Middle frontal gyrus (tissue), 1 donor: ENCODE data around the gene MPPED2.
"Not testable (repeated sequence)": the region's sequence is repeated elsewhere in the genome, so short reads cannot be mapped to it uniquely, and the experiment has no call there.

Source experiments
- DNase-seq: peaks from one replicate; pipeline ENCODE4 v3.0.0-alpha.2; 2015; ENCODE audit warnings: low spot score; ENCODE audit errors: extremely low spot score

MPPED2 gene

GRCh38 chr11:30579415-30580175 lies 6.6 kb downstream of the MPPED2 start:
- DNase-seq, result no peak

GRCh38 chr11:30578406-30578805 lies 7.7 kb downstream of the MPPED2 start:
- DNase-seq, result no peak

DNA sequence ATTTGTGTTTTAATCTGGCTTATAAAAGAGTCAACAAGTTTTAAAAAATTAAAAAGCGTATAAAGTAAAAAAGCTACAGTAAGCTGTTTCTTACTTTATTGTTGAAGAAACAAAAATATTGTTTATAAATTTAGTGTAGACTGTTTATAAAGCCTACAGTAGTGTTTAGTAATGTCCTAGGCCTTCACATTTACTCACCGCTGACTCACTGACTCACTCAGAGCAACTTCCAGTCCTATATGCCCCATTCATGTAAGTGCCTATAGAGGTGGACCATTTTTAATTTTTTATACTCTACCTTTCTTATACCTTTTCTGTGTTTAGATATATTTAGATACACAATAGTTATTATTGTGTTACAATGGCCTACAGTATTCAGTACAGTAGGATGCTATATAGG lies 12.2 kb downstream of the MPPED2 start:
- DNase-seq, result no peak

- no peak for DNase-seq
Observed at GRCh38 chr11:30568931-30569330, 17.2 kb downstream of the MPPED2 start.

GRCh38 chr11:30567644-30568043 lies 18.5 kb downstream of the MPPED2 start:
- no peak for DNase-seq

DNA sequence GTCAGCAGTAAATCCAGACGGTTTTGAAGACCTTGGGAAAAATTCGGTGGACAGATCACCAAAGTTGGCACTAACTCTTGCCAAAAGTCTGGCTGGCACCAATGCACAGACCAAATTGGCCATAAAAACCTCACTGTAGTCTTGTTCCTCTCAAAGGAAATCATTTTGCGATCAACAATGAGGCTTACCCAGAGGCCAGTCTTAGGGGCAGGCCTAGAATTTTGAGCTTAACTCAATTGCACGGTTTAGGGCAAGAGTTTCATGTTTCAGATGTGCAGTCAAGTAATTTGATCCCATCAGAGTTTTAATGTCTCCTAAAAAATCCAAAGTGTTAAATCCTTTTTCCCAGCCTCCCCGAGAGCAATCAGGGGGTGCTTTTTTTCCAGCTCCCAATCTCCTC lies 19.0 kb downstream of the MPPED2 start:
- DNase-seq, result no peak

DNA sequence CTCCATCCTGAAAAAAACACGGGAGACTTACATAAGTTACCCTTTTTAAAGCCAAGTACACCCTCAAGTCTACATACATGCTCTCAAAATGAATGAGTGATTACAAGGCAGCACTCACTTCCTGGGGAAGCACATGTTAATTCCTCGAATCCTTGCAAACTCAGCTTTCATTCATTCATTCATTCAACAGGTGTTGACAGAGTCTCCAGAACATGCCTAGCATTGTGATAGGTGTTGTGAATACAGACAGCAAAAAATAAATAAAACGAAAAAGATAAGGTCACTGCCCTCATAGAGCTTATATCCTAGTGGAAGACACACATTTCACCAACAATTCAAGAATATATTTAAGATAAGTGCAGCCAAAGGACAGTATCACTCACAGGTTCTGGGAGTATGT lies 19.7 kb downstream of the MPPED2 start:
- no peak for DNase-seq

GRCh38 chr11:30565027-30565426 lies 21.1 kb downstream of the MPPED2 start:
- DNase-seq, result no peak

DNA sequence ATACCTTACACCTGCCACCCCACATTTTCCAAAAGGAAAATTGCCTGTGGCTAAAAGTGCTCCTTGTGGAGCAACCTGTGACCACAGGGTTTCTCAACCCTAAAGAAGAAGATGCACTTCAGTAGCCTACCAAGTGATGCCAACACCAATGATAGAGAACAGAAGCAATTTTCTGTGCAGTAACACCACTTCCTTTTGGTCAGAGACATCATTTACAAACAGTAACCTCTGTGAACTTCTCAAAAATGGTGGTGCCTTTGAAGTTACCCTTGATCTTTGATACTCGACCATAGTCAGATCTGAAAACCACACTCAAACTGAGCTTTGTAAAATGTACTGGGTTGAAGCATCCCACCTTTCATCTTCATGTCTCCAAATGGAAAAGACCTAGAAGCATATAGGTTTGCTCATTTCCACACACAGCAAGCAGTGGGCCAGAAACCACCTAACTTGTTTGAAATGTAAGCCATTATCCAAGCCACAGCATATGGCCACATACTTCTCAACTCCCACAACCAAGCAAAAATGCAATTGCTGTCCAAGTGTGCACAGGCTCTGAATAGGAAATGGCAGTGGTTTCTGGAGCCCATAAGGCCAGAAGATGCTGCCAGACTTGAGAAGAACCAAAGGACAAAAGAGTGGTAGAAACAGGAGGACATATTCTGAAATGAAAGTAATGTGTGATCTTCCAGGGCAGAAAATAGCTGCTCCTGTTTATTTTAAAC lies 24.3 kb downstream of the MPPED2 start:
- DNase-seq, result no peak

DNA sequence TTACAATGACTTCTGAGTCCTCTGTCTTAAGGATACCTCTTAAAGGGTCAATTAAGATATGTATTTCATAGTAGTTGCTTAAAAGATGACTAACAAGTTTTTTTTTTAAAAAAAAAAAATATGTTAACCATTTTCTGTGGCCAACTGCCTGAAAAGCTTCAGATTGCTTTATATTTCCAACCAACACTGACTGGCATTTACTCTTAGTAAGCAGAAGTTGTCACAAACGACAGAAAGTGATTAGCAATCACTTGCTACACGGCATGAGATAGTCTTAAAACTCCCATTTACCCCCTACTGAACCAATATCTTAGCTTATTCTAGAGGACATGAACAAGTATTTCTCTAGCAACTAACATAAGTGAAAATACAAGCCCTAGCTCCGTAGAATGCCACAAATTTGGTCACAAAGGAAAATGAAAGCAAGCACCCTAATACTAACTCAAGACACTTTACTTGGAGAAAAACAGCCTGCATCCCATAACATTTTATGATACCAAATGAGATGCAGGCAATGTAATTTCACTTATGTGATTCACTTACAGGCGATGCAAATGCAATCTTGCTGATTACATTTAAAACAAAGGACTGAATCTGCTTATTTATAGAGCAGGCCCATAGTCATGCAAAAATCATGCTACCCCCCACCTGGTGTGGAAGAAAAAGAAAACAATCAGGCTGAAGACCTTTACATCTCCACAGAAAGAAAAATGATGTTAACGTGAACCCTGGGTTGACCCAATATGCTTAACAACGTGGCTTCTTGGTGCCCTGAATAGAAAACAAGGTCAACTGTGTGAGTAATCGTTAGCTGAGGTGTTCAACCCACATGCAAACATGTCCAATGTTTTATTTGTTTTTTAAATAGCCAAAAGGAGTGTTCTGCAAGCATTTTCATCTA lies 25.7 kb downstream of the MPPED2 start:
- DNase-seq, result no peak

- DNase-seq, result no peak
Observed at GRCh38 chr11:30559004-30559403, 27.1 kb downstream of the MPPED2 start.

- not testable (repeated sequence) for DNase-seq
Observed at GRCh38 chr11:30554587-30554986, 31.6 kb downstream of the MPPED2 start.

DNA sequence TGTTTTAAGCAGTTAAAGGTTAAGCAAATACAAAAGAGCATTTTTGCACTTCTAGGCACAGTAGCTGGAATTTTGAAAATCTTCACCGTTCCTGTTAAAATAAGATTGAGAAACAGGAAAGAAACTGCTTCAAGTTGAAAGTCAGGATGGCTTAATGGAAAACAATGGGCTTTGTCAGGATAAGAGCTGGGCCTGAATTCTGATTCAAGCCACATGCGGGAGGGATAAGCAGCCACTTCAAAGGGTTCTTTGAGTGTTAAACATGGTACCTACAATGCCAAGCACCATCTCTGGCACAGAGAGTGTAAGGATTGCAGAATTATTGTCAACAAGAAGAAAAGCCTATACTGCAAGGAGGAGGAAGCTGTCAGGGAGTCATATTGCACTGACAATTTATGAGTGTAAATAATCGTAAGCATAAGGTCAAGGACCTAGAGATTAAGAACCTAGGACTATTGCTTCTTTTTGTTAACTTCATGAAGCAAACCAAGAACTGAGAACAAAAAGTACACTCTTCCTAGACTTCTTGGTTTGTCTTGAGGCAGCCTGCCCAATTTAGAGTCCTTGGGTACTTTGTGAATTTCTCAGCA lies 32.5 kb downstream of the MPPED2 start:
- no peak for DNase-seq

- DNase-seq, result no peak
Observed at GRCh38 chr11:30552839-30553238, 33.3 kb downstream of the MPPED2 start.

GRCh38 chr11:30550022-30550542 lies 36.1 kb downstream of the MPPED2 start:
- DNase-seq, result no peak

DNA sequence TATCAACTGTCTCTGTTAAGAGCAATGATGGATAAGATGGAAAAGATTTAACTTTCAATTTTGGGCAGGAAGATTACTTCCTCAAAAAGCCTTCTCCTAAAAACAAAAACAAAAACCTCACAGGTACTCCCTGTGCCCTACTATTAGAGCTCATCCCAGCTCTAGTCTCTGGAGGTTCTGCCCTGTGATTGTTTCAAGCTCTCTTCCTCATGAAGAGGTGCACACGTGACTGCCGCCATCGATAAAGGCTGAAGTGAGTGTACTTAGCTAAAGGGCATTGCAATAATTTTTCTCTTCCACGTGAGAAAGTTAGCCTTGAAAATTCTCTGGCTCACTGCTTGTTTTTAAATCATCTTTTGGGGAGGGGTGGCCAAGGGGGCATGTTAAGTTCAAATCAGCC lies 36.6 kb downstream of the MPPED2 start:
- DNase-seq, result no peak

DNA sequence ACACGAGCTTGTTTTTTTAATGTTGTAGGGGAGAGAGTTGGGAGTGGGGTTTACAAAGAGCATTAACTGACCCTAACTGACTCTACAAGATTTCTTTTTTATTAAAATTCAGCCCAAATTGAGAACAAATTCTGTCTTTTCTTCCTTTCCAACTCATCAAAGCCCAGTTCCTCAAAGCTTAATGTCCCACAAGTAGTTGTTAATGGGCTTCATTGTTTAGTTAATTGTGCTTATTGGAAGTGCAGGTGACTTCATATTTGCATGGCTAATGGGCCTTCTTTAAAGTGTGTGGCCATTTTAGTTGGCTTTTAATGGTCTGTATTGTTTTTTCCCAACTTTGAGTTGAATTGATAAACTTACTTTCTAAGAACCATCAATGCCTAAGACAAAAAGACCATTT lies 39.8 kb downstream of the MPPED2 start:
- no peak for DNase-seq

DNA sequence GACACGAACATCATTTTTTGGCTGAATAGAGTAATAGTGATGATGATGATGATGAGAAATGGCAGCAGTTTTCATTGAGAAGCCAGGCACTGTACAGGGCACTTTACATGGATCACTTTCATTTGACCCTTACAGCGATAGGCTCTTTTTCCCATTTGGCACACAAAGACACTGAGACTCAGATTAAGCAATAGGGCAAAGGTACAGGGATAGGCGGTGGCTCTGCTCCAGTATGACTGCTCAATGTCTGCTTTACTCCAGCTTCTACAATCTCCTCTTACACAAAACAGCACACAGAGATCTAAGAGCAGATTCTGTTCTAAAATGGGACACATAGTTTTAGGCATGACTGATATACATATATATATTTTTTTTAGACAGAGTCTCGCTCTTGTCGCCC lies 40.6 kb downstream of the MPPED2 start:
- DNase-seq, result no peak

- DNase-seq, result no peak
Observed at GRCh38 chr11:30543066-30543465, 43.1 kb downstream of the MPPED2 start.

GRCh38 chr11:30540781-30541180 lies 45.4 kb downstream of the MPPED2 start:
- no peak for DNase-seq

GRCh38 chr11:30538251-30538650 lies 47.9 kb downstream of the MPPED2 start:
- no peak for DNase-seq
